Measurements from ENCODE around the gene CACNA1C. TPM values are rescaled to one million over a fixed set of nuclear protein-coding genes. Genes with fewer than 3 reads are reported as not detected.

The CACNA1C gene
- total RNA-seq, 2 donors from 2014 or later, result 0.84 to 10.2 TPM

- Histone ChIP-seq H3K4me3 (no peak overlapping the region), H3K9ac (ENCODE audit: low read depth in 2 of 2, low read length in 2 of 2) (no peak overlapping the region), H3K9me3 (no peaks in the 10 kb centered on the region), H3K27ac (no peak overlapping the region), H3K4me1 (no peaks in the 10 kb centered on the region), H3K36me3 (no peaks in the 10 kb centered on the region), H3K27me3 (no peaks in the 10 kb centered on the region)
- intact Hi-C loops (cut with DNase I), result no loop called here
- no peak for DNase-seq
- no peak for TF ChIP-seq CTCF (IDR thresholded peaks at IDR 0.05)
Measured at GRCh38 chr12:2225696-2226095, 172.9 kb downstream of the CACNA1C start.

- H3K4me3 ChIP-seq, result no peak overlapping the region
- H3K27me3 ChIP-seq, result no peaks in the 10 kb centered on the region
- no peak for DNase-seq
- H3K9me3 ChIP-seq, result no peaks in the 10 kb centered on the region
- no peak overlapping the region for H3K27ac ChIP-seq
- no peak for TF ChIP-seq CTCF (IDR thresholded peaks at IDR 0.05)
- H3K36me3 ChIP-seq, result no peaks in the 10 kb centered on the region
- no peak overlapping the region for H3K9ac ChIP-seq (ENCODE audit: low read depth in 2 of 2, low read length in 2 of 2)
- intact Hi-C loops (cut with DNase I), result no loop called here
- H3K4me1 ChIP-seq, result no peaks in the 10 kb centered on the region
Measured at GRCh38 chr12:2226641-2227040, 173.9 kb downstream of the CACNA1C start.

GRCh38 chr12:2227360-2227759 lies 174.6 kb downstream of the CACNA1C start:
- no peak overlapping the region for H3K27ac ChIP-seq
- no peaks in the 10 kb centered on the region for H3K9me3 ChIP-seq
- no peak for TF ChIP-seq CTCF (IDR thresholded peaks at IDR 0.05)
- H3K4me1 ChIP-seq, result no peaks in the 10 kb centered on the region
- no peak for DNase-seq
- no peaks in the 10 kb centered on the region for H3K36me3 ChIP-seq
- no peaks in the 10 kb centered on the region for H3K27me3 ChIP-seq
- no peak overlapping the region for H3K4me3 ChIP-seq
- intact Hi-C loops (cut with DNase I), result no loop called here
- no peak overlapping the region for H3K9ac ChIP-seq (ENCODE audit: low read depth in 2 of 2, low read length in 2 of 2)

GRCh38 chr12:2228535-2228934 lies 175.7 kb downstream of the CACNA1C start:
- no peaks in the 10 kb centered on the region for H3K4me1 ChIP-seq
- no peaks in the 10 kb centered on the region for H3K9me3 ChIP-seq
- H3K4me3 ChIP-seq, result no peak overlapping the region
- TF ChIP-seq CTCF (IDR thresholded peaks at IDR 0.05), result no peak
- H3K27ac ChIP-seq, result no peak overlapping the region
- no peak overlapping the region for H3K9ac ChIP-seq (ENCODE audit: low read depth in 2 of 2, low read length in 2 of 2)
- H3K27me3 ChIP-seq, result no peaks in the 10 kb centered on the region
- no peak for DNase-seq
- intact Hi-C loops (cut with DNase I), result no loop called here
- no peaks in the 10 kb centered on the region for H3K36me3 ChIP-seq

- Histone ChIP-seq H3K36me3 (no peaks in the 10 kb centered on the region), H3K9ac (ENCODE audit: low read depth in 2 of 2, low read length in 2 of 2) (no peak overlapping the region), H3K27ac (no peak overlapping the region), H3K4me3 (no peak overlapping the region), H3K4me1 (no peaks in the 10 kb centered on the region), H3K9me3 (no peaks in the 10 kb centered on the region), H3K27me3 (no peaks in the 10 kb centered on the region)
- no peak for DNase-seq
- no peak for TF ChIP-seq CTCF (IDR thresholded peaks at IDR 0.05)
- intact Hi-C loops (cut with DNase I), result no loop called here
Measured at GRCh38 chr12:2229661-2230539, 177.1 kb downstream of the CACNA1C start.
